ENCODE measurements around the gene RASGRF1.
"Not testable (repeated sequence)": the region's sequence is repeated elsewhere in the genome, so short reads cannot be mapped to it uniquely, and the experiment has no call there.

RASGRF1 gene

GRCh38 chr15:78949461-78949860 lies 141.1 kb downstream of the RASGRF1 start:
- DNase-seq, result no peak

- DNase-seq, result no peak
Observed at GRCh38 chr15:78947506-78947905, 143.1 kb downstream of the RASGRF1 start.

DNA sequence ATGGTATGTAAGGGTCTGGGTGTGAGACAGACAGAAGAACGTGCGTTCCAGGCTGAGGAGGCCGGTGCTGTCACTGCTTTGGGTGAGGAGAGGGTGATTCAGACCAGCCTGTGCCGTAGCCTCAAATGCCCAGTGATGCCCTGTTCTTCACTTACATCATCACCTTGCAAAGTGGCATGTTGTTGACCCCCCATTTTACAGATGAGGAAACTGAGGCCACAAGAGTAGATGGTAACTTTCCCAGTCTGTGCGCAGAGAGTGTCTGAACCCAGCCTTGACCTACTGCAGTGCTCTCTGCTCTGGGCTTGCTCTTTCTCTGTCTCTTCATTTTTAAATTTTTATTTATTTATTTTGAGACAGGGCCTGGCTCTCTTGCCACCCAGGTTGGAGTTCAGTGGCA lies 144.1 kb downstream of the RASGRF1 start:
- no peak for DNase-seq

GRCh38 chr15:78944669-78945407 lies 145.7 kb downstream of the RASGRF1 start, which contains the start of gene CTSH:
TSS of gene CTSH (minus strand) at chr15:78945046. CDS start at chr15:78944981, 65 bp downstream.
- peak; percentile 60 for DNase-seq

DNA sequence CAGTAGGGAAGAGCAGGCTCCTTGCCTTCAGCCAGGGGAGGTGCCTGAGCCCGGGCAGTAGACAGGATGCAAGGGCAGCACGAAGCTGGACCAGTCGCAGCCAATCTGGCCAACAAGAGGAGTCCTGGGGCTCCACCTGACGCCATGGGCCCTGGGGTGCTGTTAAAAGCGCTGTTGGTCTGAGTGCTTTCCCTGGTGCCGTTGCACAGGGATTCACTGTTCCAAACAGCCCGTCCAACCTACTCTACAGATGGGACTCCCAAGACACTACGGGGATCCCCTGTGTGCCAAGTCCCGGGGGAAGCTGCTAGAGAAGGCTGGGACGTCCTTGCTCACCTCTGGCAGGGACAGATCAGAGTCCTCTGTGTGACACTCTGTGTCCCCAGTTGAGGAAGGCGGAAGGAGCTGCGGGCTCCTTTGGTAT lies 146.4 kb downstream of the RASGRF1 start:
- no peak for DNase-seq

- DNase-seq, result no peak
Observed at GRCh38 chr15:78943692-78944091, 146.9 kb downstream of the RASGRF1 start.

GRCh38 chr15:78942741-78943140 lies 147.8 kb downstream of the RASGRF1 start:
- DNase-seq, result no peak

GRCh38 chr15:78938658-78939488 lies 151.7 kb downstream of the RASGRF1 start:
- DNase-seq, result no peak

DNA sequence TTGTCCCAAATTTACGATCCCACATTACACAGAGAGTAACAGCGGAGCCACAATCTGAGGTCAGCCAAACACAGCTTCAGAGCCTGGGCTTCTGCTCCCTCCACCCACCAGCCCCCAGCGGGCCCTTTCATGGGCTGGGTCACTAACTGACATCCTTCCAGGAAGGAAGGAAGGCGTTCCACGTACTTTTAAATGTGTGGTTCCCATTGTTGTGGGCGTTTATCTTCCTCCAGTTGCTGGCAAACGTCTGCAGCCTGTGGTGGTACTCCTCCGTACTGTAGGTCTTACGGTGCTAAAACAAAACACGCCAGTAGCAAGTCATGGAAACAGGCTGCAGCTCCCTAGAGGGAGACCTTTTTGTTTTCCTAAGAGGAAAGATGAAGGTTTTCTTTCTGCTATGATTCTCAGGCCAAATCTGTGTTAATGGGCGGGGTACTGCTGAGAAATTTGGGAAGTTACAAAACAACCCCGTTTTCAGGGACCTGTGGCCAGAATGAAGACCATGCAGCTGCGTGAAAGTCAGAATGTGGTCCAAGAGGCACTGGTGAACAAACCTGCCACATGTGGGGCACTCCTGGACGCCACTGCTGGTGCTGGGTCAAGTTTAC lies 153.3 kb downstream of the RASGRF1 start:
- DNase-seq, result no peak

DNA sequence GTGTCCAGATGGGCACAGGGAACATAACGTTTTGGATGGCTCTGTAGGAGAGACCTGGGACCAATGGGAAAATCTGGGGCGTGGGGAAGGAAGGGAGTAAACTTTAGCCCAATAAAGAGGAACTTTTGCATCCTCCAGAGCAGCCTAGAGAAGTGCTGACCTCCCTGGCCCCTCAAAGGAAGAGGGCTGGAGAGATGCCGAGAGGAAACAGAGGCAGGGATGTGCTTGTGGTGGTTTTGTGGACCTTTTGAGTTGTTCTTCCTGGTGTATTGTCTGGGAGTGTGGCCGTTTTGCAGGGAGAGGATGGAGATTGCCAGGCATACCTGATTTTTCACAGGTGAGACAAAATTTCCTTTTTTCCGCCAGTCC lies 155.9 kb downstream of the RASGRF1 start:
- DNase-seq, result no peak

GRCh38 chr15:78933823-78934654 lies 156.5 kb downstream of the RASGRF1 start:
- DNase-seq, result no peak

DNA sequence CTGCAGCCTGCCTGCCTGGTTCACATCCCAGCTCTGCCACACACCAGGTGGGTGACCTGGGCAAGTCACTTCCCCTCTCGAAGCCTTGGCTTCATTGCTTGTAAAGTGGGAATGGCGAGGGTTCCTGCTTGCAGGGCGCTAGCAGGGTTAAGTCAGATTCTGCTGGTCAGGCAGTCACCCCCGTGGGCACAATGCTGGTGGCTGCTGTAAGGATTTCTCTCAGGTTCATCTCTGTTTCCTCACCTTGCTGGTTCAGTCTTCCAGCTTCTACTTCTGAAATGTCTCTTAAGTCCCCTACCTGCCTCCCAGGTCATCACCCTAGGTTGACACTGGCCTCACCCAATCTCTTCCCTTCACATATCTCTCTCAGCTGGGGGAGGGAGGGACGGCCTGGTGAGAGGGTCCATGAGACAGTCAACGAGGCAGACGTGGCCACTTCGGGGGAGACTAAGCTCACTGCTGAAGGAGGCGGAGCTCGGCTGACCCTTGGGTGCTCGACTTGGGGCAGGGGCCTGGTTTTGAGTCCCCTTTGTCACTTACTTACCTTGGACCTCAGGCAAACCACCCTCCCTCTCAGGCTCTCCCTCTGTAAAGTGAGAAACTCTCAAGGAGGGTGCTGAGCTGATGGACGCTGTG lies 157.3 kb downstream of the RASGRF1 start:
- DNase-seq, result no peak

DNA sequence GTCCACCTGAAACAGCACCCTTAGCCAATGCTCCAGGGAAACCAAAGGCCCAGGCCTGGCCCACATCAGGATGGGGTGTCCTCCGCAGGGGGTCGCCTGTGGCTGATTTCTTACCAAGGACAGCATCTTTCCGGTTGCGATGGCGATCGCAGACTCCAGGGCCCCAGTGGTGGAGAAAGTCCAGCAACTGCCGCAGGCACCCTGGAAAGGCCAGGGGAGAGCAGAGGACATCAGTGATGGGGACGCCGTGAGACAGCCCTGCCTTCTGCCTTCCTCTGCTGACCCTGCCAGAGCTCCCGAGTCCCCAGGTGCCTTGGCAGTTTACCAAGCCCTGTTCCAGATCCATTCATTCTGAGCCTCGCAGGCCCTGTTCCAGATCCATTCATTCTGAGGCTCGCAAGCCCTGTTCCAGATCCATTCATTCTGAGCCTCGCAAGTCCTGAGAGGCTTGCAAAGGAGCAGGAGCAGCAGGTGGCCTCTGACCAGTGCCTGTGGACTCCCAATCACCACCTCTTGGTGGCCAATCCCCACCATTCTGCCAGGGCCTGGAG lies 158.2 kb downstream of the RASGRF1 start:
- no peak for DNase-seq

- no peak for DNase-seq
Observed at GRCh38 chr15:78931439-78932257, 158.9 kb downstream of the RASGRF1 start.

GRCh38 chr15:78930577-78931388 lies 159.8 kb downstream of the RASGRF1 start:
- no peak for DNase-seq

DNA sequence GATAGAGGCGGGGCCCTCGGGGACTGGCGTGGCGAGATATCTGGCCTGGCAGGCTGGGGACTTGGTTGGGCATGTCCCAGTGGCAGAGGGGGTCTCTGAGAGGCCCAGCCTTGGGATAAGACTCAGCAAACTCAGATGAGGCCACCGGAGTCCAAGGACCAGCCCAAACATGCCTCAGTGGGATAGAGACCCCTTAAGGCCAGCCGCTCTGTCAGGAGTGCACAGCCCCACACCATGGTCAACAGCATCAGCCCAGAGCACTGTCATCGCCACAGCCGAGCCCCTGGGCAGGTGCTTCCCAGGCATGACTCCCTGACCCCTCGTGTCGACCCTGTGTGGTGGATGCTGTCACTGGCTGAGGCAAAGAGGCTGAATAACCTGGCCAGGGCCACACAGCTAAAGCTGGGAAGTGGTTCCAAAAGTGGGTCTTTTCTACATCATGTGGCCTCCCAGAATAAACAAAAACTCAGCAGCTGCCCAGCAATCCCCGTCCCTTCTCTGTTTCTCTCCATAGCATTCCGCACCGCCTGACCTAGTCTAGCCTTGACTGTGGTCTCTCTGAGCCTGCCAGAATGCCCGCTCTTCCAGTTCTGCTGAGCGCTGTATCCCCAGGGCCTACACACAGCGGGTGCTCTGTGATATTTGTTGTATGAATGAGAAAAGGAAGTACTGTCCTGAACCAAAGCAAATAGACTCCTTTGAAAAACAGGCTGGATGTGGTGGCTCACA lies 160.9 kb downstream of the RASGRF1 start:
- no peak for DNase-seq

GRCh38 chr15:78928616-78929093 lies 161.9 kb downstream of the RASGRF1 start:
- no peak for DNase-seq

DNA sequence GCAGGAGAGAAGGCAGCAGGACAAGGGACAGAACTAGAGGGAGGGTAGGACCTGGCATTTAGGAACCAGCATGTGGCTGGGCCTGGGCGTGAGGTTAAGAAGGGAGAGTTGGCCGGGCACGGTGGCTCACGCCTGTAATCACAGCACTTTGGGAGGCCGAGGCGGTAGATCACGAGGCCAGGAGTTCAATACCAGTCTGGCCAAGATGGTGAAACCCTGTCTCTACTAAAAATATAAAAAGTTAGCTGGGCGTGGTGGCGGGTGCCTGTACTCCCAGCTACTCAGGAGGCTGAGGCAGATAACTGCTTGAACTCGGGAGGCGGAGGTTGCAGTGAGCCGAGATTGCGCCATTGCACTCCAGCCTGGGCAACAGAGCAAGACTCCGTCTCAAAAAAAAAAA lies 162.4 kb downstream of the RASGRF1 start:
- DNase-seq, result not testable (repeated sequence)

GRCh38 chr15:78927077-78927790 lies 163.3 kb downstream of the RASGRF1 start:
- DNase-seq, result no peak

Measured in NCI-H1417 treated with DMSO at 0.1 percent for 48 hours (cell line).